SKM-1 treated with dmso at 0.1 percent for 144 hours (cell line): ENCODE measurements around the gene CNN1.

Experiments used
- DNase-seq: peaks from one replicate; lab custom pipeline; 2025; ENCODE audit not compliant: unreplicated experiment; lab: John Stamatoyannopoulos, UW

CNN1 gene

DNA sequence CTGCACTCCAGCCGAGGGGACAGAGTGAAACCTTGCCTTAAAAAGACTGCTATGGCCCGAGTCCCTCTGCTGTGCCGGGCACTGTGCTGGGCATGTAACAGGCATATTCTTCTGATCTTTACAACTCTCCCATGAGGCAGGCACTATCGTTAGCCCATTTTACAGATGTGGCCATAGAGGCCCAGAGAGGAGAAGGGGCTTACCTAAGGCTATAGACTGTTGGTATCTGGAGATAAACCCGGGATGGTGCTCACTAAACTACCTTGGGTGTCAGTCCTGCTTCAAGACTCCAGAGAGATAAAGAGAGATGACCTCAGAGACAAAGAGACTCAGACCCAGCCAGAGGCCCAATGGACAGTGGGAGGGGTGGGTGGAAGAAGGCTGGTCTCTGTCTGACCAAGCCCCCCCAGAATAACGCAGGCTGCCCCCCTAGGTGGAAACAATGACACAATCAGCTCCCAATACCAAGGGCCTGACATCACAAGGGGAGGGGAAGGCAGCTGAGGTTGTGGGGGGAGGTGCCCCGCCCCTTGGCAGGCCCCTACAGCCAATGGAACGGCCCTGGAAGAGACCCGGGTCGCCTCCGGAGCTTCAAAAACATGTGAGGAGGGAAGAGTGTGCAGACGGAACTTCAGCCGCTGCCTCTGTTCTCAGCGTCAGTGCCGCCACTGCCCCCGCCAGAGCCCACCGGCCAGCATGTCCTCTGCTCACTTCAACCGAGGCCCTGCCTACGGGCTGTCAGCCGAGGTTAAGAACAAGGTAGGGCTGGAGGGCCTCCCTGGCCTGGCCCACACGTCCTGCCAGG is at the start of gene CNN1:
TSS of gene CNN1 (plus strand) at position 620 of the 805 bp plus-strand sequence. CDS start at position 697, 77 bp downstream.
- no peak for DNase-seq

- no peak for DNase-seq
Measured at GRCh38 chr19:11489378-11489777, 49.3 kb upstream of the CNN1 start.

GRCh38 chr19:11494634-11495285 is 43.9 kb upstream of the CNN1 start:
- no peak for DNase-seq

GRCh38 chr19:11495481-11495880 is 43.2 kb upstream of the CNN1 start:
- no peak for DNase-seq

- no peak for DNase-seq
Measured at GRCh38 chr19:11495885-11496284, 42.8 kb upstream of the CNN1 start.

DNA sequence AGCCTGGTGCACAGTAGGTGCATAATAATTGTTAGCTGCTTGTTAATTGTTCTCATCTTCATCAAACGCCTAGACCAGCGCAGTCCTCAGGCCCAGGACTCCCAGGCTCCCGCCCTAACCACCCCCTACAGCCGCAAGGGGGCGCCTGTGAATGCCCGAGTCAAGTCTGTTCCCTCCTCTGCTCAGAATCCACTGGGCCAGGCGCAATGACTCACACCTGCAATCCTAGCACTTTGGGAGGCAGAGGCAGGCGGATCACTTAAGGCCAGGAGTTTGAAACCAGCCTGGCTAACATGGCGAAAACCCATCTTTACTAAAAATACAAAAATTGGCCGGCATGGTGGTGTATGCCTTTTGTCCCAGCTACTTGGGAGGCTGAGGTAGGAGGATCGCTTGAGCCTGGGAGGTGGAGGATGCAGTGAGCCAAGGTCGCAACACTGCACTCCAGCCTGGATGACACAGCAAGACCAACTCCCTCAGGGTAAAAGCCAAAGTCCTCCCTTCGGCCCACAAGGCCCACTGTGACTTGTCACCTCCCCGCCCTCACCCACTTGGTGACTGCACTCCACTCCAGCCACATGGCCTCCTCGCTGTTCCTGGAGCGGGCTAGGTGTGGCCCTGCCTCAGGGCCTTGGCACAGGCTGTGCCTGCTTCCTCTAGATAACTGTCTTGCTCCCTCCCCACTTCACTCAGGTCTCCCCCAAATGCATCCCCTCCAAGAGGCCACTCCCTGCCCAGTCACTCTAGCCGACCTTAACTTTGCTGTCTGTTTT is 42.1 kb upstream of the CNN1 start:
- DNase-seq: peak; percentile 74

GRCh38 chr19:11499220-11499726 is 39.4 kb upstream of the CNN1 start:
- DNase-seq: no peak

- DNase-seq: no peak
Measured at GRCh38 chr19:11499890-11500420, 38.7 kb upstream of the CNN1 start.

DNA sequence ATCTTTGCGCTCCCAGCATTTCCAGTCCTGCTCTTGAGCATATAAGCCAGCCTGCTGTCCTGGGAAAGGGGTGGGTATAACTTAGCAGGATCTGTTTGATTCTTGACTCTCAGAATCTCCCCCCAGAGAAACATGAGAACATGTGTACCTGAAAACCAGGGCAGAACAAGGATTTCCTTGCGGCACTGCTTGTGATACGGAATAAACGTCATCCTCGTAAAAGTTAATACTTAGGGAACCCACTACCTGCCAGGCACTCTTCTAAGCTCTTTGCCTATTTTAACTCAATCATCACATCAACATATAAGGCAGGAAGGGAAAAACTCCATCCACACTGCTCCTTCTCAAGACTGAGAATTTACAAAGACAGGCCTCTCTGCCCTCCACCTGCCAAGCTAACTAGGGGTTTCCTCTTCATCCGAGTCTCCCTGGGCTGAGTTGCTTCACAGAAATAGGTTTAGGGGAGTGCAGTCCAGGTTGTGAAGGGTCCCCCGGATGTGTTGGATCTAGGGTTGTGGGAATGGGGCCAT is 34.1 kb upstream of the CNN1 start:
- DNase-seq: no peak

- DNase-seq: peak; percentile 93
Measured at GRCh38 chr19:11505032-11505503, 33.6 kb upstream of the CNN1 start.

GRCh38 chr19:11505504-11506100 is 33.0 kb upstream of the CNN1 start, which contains the start of gene ZNF653:
ZNF653 (minus strand) TSS chr19:11505839; CDS start chr19:11505786, 53 bp downstream.
- peak; percentile 91 for DNase-seq

GRCh38 chr19:11506101-11506555 is 32.5 kb upstream of the CNN1 start:
- no peak for DNase-seq

DNA sequence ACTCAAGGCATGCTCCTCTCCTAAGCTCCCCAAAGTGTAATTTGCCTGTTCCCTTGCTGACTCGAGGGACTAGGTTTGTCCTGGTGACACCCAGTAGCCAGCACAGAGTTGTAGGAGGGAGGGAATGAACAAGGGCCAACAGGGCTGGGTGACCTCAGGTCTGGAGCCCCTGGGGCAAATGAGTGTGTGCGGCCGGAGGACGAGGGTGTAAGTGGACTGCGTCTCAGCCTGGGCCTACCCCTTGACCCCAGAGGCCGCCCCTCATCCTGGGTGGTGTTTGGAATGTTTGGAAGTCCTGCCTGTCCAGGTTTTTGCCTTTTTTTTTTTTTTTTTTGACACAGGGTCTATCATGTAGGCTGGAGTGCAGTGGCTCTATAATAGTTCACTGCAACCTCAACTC is 31.7 kb upstream of the CNN1 start:
- no peak for DNase-seq

GRCh38 chr19:11507370-11508078 is 31.1 kb upstream of the CNN1 start:
- no peak for DNase-seq

DNA sequence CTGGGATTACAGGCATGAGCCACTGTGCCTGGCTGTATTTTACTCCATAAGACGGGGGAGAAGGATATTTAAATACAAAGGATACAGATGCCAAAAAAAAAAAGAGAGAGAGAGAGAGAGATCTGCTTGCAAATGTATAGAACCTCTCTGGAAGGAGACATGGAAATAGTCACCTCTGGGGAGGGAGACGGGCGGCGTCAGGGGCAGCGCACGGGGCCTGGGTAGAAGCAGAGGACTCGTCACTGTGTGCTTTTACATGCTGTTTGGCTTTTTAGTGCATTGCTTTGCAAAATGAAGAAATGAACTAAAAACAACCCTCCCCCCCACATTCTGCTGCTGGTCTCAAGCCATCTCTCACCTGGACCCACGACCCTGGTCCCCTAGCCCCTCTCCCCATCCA is 28.2 kb upstream of the CNN1 start:
- DNase-seq: no peak

DNA sequence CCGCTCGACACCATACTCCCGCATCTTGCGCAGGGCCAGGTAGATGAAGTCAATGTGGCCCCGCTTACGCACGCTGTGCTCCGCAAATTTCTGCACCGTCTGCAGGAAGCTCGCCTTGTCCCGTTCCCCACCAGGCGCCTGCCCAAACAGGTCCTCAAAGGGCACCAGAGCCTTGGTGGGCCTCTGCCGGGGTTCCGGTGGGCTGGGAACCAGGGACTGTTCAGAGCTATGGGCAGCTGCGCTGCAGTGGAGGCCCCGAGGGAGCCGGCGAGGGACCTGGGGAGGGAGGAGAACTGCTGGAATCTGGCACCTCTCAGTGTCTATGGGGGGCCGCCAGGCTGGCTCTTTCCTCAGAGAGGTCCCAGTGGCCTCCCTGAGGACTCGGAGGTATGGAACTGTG is 24.7 kb upstream of the CNN1 start:
- DNase-seq: no peak

DNA sequence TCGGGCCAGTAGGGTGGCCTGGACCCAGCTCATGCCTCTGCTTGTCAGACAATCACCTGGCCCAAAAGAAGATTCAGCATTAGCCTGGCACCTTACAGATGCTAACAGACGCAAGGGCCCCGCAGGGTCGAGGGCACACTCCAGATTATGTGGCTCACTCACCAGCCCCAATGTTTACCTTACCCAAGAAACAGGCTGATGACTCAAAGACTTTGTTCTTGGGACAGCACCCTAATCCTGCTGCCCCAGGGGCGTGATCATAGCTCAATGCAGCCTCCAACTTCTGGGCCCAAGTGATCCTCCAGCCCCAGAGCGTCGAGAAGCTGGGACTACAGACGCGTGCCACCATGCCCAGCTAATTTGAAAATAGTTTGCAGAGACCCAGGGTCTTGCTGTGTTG is 19.5 kb upstream of the CNN1 start:
- DNase-seq: no peak

- DNase-seq: peak; percentile 97
Measured at GRCh38 chr19:11528551-11529341, 9.9 kb upstream of the CNN1 start, which contains the start of gene ECSIT. ECSIT (minus strand) TSS chr19:11529134; CDS start chr19:11519170, 9,964 bp downstream.

DNA sequence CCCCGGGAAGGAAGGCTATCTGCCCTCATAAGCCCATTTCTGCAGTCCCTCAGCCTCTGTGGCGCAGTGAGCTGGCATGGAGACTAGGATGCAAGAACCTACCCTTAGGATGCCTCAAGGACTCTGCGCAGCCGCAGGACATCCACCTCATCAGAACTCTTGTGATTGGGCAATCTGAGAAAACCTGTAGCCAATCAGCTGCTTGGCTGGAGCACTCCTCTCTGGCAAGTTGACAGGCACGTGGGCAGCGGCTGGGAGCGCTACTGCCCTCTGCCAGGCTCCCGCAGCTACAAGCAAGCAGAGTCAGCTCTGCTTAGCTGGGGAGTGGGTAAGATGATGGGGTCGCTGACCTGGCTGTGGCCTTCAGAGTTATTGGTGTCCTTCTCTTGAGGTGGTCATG is 8.2 kb upstream of the CNN1 start:
- DNase-seq: peak; percentile 59
